Endothelial cell of umbilical vein (primary cell): ENCODE measurements around the gene MMP23B.

Experiments used
- EZH2 ChIP-seq: IDR thresholded peaks from 2 replicates; pipeline ENCODE4 v1.6.1; 2012; ENCODE audit warnings: borderline replicate concordance, low read depth, mild to moderate bottlenecking, moderate library complexity, low read length, inconsistent platforms; ENCODE audit not compliant: severe bottlenecking
- POLR2A ChIP-seq: IDR thresholded peaks from 2 replicates; pipeline ENCODE4 v1.6.1; 2012; ENCODE audit warnings: low read depth, mild to moderate bottlenecking, control low read depth, low read length

DNA sequence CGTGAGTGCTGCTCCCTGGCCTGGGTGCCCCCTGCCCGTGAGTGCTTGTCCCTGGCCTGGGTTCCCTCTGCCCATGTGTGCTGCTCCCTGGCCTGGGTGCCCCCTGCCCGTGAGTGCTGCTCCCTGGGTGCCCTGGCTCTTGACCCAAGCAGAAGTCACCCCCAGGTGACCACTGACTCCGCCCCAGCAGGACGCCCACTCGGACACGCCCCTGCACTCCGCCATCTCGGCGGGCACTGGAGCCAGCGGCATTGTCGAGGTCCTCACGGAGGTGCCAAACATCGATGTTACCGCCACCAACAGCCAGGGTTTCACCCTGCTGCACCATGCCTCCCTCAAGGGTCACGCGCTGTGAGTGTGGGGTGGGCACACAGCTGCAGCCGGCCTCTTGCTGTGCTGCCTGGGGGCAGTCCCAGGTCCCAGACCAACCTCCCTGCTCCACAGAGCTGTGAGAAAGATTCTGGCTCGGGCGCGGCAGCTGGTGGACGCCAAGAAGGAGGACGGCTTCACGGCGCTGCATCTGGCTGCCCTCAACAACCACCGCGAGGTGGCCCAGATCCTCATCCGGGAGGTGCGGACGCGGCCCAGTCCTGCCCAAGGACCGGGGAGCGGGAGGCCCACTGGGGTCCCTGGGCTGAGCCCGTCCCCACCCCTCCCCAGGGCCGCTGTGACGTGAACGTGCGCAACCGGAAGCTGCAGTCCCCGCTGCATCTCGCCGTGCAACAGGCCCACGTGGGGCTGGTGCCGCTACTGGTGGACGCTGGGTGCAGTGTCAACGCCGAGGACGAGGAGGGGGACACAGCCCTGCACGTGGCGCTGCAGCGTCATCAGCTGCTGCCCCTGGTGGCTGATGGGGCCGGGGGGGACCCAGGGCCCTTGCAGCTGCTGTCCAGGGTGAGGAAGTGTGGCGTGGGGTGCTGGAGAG, 3.9 kb upstream of the MMP23B start:
- TF ChIP-seq EZH2, result no peak
- no peak for TF ChIP-seq POLR2A
